A549 (cell line): ENCODE data around the gene PNMA6A.
"Not testable (repeated sequence)": the region's sequence is repeated elsewhere in the genome, so short reads cannot be mapped to it uniquely, and the experiment has no call there.

Source experiments
- CBX2 ChIP-seq: fragments of 200-600 bp; sonication (generic); IDR thresholded peaks from 2 replicates; pipeline ENCODE4 v1.6.1; 2016; ENCODE audit warnings: low read depth, mild to moderate bottlenecking, borderline replicate concordance
- CHD2 ChIP-seq: fragments of 150-350 bp; IDR thresholded peaks from 2 replicates; pipeline ENCODE4 v1.6.1; 2014; ENCODE audit warnings: low read length; ENCODE audit not compliant: partially characterized antibody
- EP300 ChIP-seq, 2 experiments: fragments of >200 bp; sonication (Bioruptor Twin); formaldehyde crosslinking; IDR thresholded peaks; 2 replicates in 1 of 2; 3 replicates in 1 of 2; pipeline ENCODE4 v1.6.1; 2016 to 2017
- POLR2AphosphoS2 ChIP-seq: conservative IDR thresholded peaks from 2 replicates; pipeline ENCODE4 v1.6.1; 2012; ENCODE audit warnings: low read length, improper control_type of control experiment, inconsistent platforms
- TF ChIP-seq, protein P1 (sequence below): fragments of >200 bp; sonication (Bioruptor Twin); formaldehyde crosslinking; IDR thresholded peaks from 3 replicates; pipeline ENCODE4 v1.5.1; 2016

DNA sequence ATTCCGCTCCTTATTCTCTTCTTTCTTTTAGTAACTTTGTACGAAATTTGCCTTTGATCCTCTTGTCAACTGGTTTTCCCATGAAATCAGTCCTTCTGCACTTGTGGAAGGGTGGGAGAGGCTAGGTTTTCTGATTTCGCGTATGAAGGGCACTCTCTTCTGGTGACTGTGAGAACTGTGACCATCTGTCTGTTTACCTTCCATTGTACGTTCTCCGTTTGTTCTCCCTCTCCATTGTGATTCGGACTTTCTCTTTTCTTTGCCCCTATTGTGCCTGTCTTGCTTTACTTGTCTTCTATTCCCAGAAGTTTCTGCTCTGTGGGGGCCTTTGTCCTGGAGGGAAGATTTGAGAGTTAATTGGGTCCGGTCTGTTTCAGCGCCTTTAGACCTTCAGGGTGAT is 41.6 kb downstream of the PNMA6A start:
- TF ChIP-seq, protein P1, sequence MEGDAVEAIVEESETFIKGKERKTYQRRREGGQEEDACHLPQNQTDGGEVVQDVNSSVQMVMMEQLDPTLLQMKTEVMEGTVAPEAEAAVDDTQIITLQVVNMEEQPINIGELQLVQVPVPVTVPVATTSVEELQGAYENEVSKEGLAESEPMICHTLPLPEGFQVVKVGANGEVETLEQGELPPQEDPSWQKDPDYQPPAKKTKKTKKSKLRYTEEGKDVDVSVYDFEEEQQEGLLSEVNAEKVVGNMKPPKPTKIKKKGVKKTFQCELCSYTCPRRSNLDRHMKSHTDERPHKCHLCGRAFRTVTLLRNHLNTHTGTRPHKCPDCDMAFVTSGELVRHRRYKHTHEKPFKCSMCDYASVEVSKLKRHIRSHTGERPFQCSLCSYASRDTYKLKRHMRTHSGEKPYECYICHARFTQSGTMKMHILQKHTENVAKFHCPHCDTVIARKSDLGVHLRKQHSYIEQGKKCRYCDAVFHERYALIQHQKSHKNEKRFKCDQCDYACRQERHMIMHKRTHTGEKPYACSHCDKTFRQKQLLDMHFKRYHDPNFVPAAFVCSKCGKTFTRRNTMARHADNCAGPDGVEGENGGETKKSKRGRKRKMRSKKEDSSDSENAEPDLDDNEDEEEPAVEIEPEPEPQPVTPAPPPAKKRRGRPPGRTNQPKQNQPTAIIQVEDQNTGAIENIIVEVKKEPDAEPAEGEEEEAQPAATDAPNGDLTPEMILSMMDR, result not testable (repeated sequence)
- TF ChIP-seq EP300 (IDR thresholded peaks at IDR 0.05); POLR2AphosphoS2; CHD2; CBX2: not testable (repeated sequence)
